Upper lobe of right lung (tissue), 1 donor: ENCODE measurements around the gene KLF7. TPM values are rescaled to one million over a fixed set of nuclear protein-coding genes. Genes with fewer than 3 reads are reported as not detected.

ENCODE experiments used
- ATAC-seq: fragments of 200-7000 bp; cut with Tn5 transposase; one replicate; pipeline ENCODE4 v1.9.1; 2020; ENCODE audit warnings: mild to moderate bottlenecking, moderate library complexity
- DNase-seq: peaks from one replicate; pipeline ENCODE4 v3.0.0-alpha.2; 2020
- H3K27ac ChIP-seq: fragments of 200-600 bp; one replicate; pipeline ENCODE4 v1.8.0; 2022
- H3K27me3 ChIP-seq: fragments of 200-600 bp; one replicate; pipeline ENCODE4 v1.8.0; 2022; ENCODE audit warnings: mild to moderate bottlenecking
- H3K36me3 ChIP-seq: fragments of 200-600 bp; one replicate; pipeline ENCODE4 v1.8.0; 2022
- H3K4me1 ChIP-seq: fragments of 200-600 bp; one replicate; pipeline ENCODE4 v1.8.0; 2022
- H3K4me3 ChIP-seq: fragments of 200-600 bp; one replicate; pipeline ENCODE4 v1.8.0; 2022; ENCODE audit warnings: mild to moderate bottlenecking
- H3K9me3 ChIP-seq: fragments of 200-600 bp; one replicate; pipeline ENCODE4 v1.8.0; 2022
- CTCF ChIP-seq: fragments of 200-600 bp; IDR thresholded peaks from one replicate; pipeline ENCODE4 v1.8.0; 2022; ENCODE audit warnings: antibody characterized with exemption
- intact Hi-C: fragments of 100-400 bp; cut with DNase I; formaldehyde crosslinking; loops from one replicate; pipeline ENCODE4 v1.11.0; 2022
- long read RNA-seq: library from polyadenylated mRNA; unstranded; transcript quantifications from one replicate; pipeline ENCODE4 v2.0.0, GENCODE V29; 2021
- total RNA-seq: library from RNA; stranded (reverse); fragmentation: NEBNext Ultra II Directional; extraction: Animal tissue kit (Norgen Biotek cat#: 25700); gene quantifications from one replicate; pipeline ENCODE4 v1.2.1, GENCODE V29; 2021
- donor health status: DM: no; HTN: yes; CAD: no; lungs with severe emphysema.

The KLF7 gene
- total RNA-seq = 62.1 TPM
- long read RNA-seq, full-length matches to known transcripts = 18 of 43 reads
- long read RNA-seq, partial matches to known transcripts = 9 of 43 reads
- long read RNA-seq, other reads (novel, unspliced or antisense) = 16 of 43 reads

- no peak for TF ChIP-seq CTCF
- no peaks in the 10 kb centered on the region for H3K9me3 ChIP-seq
- peak; percentile 80 for DNase-seq
- peak; percentile 0 for ATAC-seq
- H3K27me3 ChIP-seq = no peaks in the 10 kb centered on the region
- H3K27ac ChIP-seq = peak within 1 kb of the TSS; percentile 100
- H3K4me3 ChIP-seq = peak within 1 kb of the TSS; percentile 76
- no peaks in the 10 kb centered on the region for H3K36me3 ChIP-seq
- peaks cover 32% of the 10 kb centered on the region for H3K4me1 ChIP-seq
- intact Hi-C loops = no loop called here
Measured at GRCh38 chr2:207165121-207166038, at the start of gene KLF7. KLF7 (minus strand) TSS chr2:207165948; CDS start chr2:207165568, 380 bp downstream.

GRCh38 chr2:207215308-207215707 is 49.6 kb upstream of the KLF7 start:
- ATAC-seq = no peak
- H3K36me3 ChIP-seq = no peaks in the 10 kb centered on the region
- no peak for TF ChIP-seq CTCF

GRCh38 chr2:207214446-207214845 is 48.7 kb upstream of the KLF7 start:
- H3K4me1 ChIP-seq = no peaks in the 10 kb centered on the region
- no peak for TF ChIP-seq CTCF
- ATAC-seq (no peak), DNase-seq (no peak)
- H3K36me3 ChIP-seq = no peaks in the 10 kb centered on the region
- no peaks in the 10 kb centered on the region for H3K9me3 ChIP-seq
- no peak overlapping the region for H3K27ac ChIP-seq
- intact Hi-C loops = no loop called here
- no peak overlapping the region for H3K4me3 ChIP-seq
- H3K27me3 ChIP-seq = no peaks in the 10 kb centered on the region

More at GRCh38 chr2:207215308-207215707, 49.6 kb upstream of the KLF7 start:
- no peaks in the 10 kb centered on the region for H3K9me3 ChIP-seq
- no peak overlapping the region for H3K27ac ChIP-seq
- no peak overlapping the region for H3K4me3 ChIP-seq
- H3K4me1 ChIP-seq = no peaks in the 10 kb centered on the region
- DNase-seq = no peak
- H3K27me3 ChIP-seq = no peaks in the 10 kb centered on the region
- intact Hi-C loops = no loop called here

- intact Hi-C loops = no loop called here
- Histone ChIP-seq H3K36me3 (no peaks in the 10 kb centered on the region), H3K4me1 (no peaks in the 10 kb centered on the region), H3K9me3 (no peaks in the 10 kb centered on the region), H3K27ac (no peak overlapping the region), H3K4me3 (no peak overlapping the region), H3K27me3 (no peaks in the 10 kb centered on the region)
- no peak for DNase-seq
- no peak for ATAC-seq
- no peak for TF ChIP-seq CTCF
Measured at GRCh38 chr2:207206011-207206410, 40.3 kb upstream of the KLF7 start.

GRCh38 chr2:207205173-207205957 is 39.6 kb upstream of the KLF7 start:
- H3K27ac ChIP-seq = no peak overlapping the region
- ATAC-seq = no peak
- no peaks in the 10 kb centered on the region for H3K36me3 ChIP-seq
- no peak overlapping the region for H3K4me3 ChIP-seq
- H3K4me1 ChIP-seq = no peaks in the 10 kb centered on the region
- no peaks in the 10 kb centered on the region for H3K9me3 ChIP-seq
- no peak for TF ChIP-seq CTCF
- no peaks in the 10 kb centered on the region for H3K27me3 ChIP-seq
- intact Hi-C loops = no loop called here
- DNase-seq = no peak
